Erythroblast (primary cell): Measurements from ENCODE around the gene ARG1.

Experiments
- DNase-seq, 2 experiments: peaks; one replicate each; lab custom pipeline; 2025; lab: John Stamatoyannopoulos, UW
- GATA1 ChIP-seq: IDR thresholded peaks from 2 replicates; pipeline ENCODE4 v1.6.1; 2011; ENCODE audit warnings: low read depth, mild to moderate bottlenecking, control low read depth, low read length, moderate library complexity
- POLR2A ChIP-seq: IDR thresholded peaks from 2 replicates; pipeline ENCODE4 v1.6.1; 2011; ENCODE audit warnings: mild to moderate bottlenecking, low read length

ARG1 gene

GRCh38 chr6:131561925-131562707, 10.9 kb upstream of the ARG1 start:
- TF ChIP-seq POLR2A (no peak), GATA1 (no peak)
- no peak for DNase-seq

- no peak for DNase-seq
- no peak for TF ChIP-seq POLR2A
- no peak for TF ChIP-seq GATA1
Observed at GRCh38 chr6:131565056-131565455, 8.0 kb upstream of the ARG1 start.

GRCh38 chr6:131568726-131569125, 4.3 kb upstream of the ARG1 start:
- TF ChIP-seq GATA1 (no peak), POLR2A (no peak)
- no peak for DNase-seq

- DNase-seq: no peak
- TF ChIP-seq GATA1: no peak
- TF ChIP-seq POLR2A: no peak
Observed at GRCh38 chr6:131574133-131574532, 1.1 kb downstream of the ARG1 start.

- DNase-seq: no peak
- TF ChIP-seq POLR2A: no peak
Observed at GRCh38 chr6:131574686-131575085, 1.7 kb downstream of the ARG1 start.

- TF ChIP-seq POLR2A (no peak), GATA1 (no peak)
- no peak for DNase-seq
Observed at GRCh38 chr6:131575834-131576478, 2.9 kb downstream of the ARG1 start.

GRCh38 chr6:131581523-131581922, 8.5 kb downstream of the ARG1 start:
- DNase-seq: no peak
- TF ChIP-seq POLR2A (no peak), GATA1 (no peak)

- TF ChIP-seq POLR2A: no peak
- no peak for TF ChIP-seq GATA1
- DNase-seq: no peak
Observed at GRCh38 chr6:131586543-131586942, 13.5 kb downstream of the ARG1 start.

GRCh38 chr6:131587909-131588308, 14.9 kb downstream of the ARG1 start:
- DNase-seq: no peak

GRCh38 chr6:131588643-131589042, 15.6 kb downstream of the ARG1 start:
- TF ChIP-seq POLR2A: no peak
- no peak for TF ChIP-seq GATA1
- DNase-seq: no peak

More at GRCh38 chr6:131587909-131588308, 14.9 kb downstream of the ARG1 start:
- no peak for TF ChIP-seq POLR2A
- no peak for TF ChIP-seq GATA1

GRCh38 chr6:131592935-131593334, 19.9 kb downstream of the ARG1 start:
- no peak for DNase-seq
- TF ChIP-seq GATA1 (no peak), POLR2A (no peak)

GRCh38 chr6:131594074-131594473, 21.0 kb downstream of the ARG1 start:
- TF ChIP-seq GATA1 (no peak), POLR2A (no peak)
- DNase-seq: no peak

- no peak for TF ChIP-seq POLR2A
- no peak for TF ChIP-seq GATA1
- DNase-seq: peak; percentile 4 to 17
Observed at GRCh38 chr6:131597446-131597845, 24.4 kb downstream of the ARG1 start.

GRCh38 chr6:131600716-131601115, 27.7 kb downstream of the ARG1 start:
- TF ChIP-seq GATA1 (no peak), POLR2A (no peak)
- DNase-seq: no peak
